ENCODE measurements around the gene SEMA3G.

The SEMA3G gene

GRCh38 chr3:52479037-52479876 lies 34.4 kb upstream of the SEMA3G start:
- FAIRE-seq = no peak

GRCh38 chr3:52477796-52478095 lies 32.8 kb upstream of the SEMA3G start:
- FAIRE-seq = no peak

- no peak for FAIRE-seq
Measured at GRCh38 chr3:52477076-52477795, 32.3 kb upstream of the SEMA3G start.

- no peak for FAIRE-seq
Measured at GRCh38 chr3:52473026-52473425, 28.1 kb upstream of the SEMA3G start.

GRCh38 chr3:52472239-52473000 lies 27.5 kb upstream of the SEMA3G start:
- FAIRE-seq = no peak

GRCh38 chr3:52471371-52472238 lies 26.7 kb upstream of the SEMA3G start:
- no peak for FAIRE-seq

- FAIRE-seq = no peak
Measured at GRCh38 chr3:52470920-52471319, 26.0 kb upstream of the SEMA3G start.

DNA sequence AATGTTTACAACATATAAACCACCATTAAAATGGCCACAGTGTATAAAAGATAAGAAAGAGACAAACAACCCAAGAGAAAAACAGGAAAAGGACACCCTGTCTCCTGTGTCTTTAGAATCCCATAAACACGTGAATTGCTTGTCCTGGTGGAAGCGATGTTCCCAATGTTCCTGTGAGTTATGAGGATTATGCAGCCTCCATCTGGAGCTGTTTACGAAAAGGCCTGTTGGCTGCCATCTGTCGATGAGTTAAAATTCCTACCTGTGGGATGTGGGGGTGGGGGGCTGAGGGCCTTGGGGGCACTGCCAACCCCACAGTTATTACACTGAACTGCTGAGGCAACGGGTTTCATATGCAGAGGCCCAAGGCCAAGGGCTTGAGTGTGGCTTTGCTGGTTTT lies 24.1 kb upstream of the SEMA3G start:
- FAIRE-seq = no peak

- no peak for FAIRE-seq
Measured at GRCh38 chr3:52468336-52468735, 23.4 kb upstream of the SEMA3G start.

DNA sequence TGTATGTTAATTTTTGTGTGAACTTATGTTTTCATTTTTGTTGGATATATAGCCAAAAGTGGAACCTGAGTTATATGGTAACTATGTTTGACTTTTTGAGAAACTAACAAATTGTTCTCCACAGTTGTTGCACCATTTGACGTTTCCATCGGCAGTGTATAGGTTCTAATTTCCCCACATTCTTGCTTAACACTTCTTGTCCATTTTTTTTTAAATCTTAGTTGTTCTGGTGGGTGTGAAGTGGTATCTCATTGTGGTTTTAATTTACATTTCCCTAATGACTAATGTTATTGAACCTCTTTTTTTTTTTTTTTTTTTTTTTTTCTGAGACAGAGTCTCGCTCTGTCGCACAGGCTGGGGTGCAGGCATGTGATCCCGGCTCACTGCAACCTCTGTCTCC lies 18.5 kb upstream of the SEMA3G start:
- no peak for FAIRE-seq

GRCh38 chr3:52461874-52462273 lies 17.0 kb upstream of the SEMA3G start:
- no peak for FAIRE-seq

GRCh38 chr3:52458770-52459545 lies 14.1 kb upstream of the SEMA3G start:
- no peak for FAIRE-seq

- no peak for FAIRE-seq
Measured at GRCh38 chr3:52458031-52458760, 13.3 kb upstream of the SEMA3G start.

- FAIRE-seq = no peak
Measured at GRCh38 chr3:52456800-52457183, 11.9 kb upstream of the SEMA3G start.

DNA sequence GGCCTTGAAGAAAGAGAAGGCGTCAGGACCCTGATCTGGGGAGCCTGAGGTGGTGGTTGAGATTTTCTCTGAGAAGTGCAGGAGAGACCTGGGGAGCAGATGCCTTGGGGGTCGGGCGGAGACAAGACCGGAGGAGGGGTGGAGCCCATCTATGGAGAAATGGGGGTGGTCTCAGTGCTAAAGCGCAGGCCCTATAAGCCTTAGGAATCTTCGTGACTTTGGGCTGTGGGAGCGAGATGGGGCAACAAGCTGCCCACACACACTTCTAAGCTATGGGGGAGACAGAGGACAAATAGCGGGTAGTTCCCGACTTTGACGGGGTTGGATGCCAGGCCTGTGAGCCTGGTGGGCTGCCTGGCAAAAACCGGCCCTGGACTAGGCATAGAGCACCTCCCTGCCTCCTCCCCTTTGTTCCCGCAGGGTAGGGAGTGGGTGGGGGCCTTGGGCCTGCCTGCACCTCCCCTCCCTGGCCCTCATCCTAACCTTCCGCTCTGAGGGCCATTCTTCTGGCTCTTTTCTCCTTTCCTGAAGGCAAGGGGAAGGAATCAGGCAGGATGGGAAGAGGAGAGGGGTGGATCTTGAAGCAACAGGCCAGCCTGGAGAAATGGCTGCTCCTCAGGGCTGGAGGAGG lies 11.4 kb upstream of the SEMA3G start:
- FAIRE-seq = no peak

DNA sequence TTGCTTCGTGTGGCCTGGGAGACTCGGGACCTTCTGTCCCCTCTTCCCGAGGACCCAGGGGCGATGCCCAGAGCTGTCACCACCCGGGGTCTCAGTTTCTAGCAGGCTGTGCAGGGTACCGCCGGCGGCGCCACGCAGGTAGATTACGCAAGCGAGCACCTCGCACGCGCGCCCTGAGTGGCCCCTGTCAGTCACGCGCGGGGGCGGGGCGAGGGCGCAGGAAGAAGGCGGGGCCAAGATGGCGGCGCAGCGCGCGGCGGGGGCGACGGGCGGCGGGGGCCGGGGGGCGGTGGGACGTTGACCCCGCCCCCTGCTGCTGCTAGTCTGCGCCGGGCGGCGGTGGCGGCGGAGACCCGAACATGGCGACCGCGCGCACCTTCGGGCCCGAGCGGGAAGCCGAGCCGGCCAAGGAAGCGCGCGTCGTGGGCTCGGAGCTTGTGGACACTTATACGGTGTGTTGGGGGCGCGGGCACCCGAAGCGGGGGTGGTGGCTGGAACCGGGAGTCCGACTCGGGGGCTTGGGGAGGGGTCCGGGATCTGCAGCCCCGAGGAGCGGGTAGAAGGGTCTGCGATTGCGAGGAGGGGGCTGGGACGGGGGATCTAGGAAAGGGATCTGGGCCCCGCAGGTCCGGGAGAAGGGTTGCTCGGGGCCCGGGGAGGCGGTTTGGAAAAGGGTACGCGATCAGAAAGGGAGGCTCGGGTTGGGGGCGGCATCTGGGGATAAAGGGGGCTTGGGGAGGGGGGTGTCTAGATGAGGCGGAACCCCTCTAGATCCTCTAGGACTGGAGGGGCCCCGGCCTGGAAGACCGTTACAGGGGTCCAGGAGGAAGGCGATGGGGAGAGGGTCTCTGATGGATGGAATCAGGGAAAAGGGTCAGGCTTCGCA lies 10.6 kb upstream of the SEMA3G start, which contains the start of gene NISCH:
NISCH (plus strand) TSS at position 322 of the 886 bp plus-strand sequence; CDS start at position 360, 38 bp downstream.
- FAIRE-seq = no peak

GRCh38 chr3:52454938-52455282 lies 10.0 kb upstream of the SEMA3G start:
- FAIRE-seq = no peak

DNA sequence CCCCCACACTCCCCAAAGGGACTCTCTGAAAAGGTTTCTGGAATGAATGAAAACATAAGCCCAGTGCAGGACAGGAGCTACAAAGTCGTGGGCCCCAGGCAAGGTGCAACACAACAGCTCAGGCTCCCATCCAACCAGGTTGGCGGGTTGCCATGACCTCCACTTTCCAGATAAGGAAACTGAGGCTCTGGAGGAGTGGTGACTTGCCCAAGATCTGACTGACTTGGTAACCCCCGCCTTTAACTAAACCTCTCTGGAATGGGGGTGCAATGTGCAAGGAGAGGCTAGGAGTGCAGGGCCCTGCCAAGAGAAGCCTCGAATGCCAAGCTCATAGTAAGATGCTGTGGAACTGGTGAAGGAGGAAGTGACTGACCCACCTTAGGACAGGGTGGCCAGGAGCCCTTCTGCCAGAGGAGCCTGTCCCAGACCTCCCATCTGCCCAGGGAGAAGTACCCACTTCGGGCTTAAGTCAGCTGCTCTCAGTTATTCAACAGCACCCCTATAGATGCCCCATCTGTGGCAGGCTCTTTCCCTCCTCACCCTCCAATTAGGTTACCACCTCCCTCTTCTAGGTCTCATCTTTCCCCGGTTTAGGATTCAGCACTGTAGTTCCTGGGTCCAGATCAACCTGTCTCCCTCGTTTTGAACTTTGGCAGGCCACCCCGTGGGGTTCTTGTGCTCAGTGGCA lies 9.5 kb upstream of the SEMA3G start:
- no peak for FAIRE-seq
